Osteocyte (in vitro differentiated cells): ENCODE data around the gene SLC13A3. TPM values are rescaled to one million over a fixed set of nuclear protein-coding genes. Genes with fewer than 3 reads are reported as not detected.

Experiments used
- DNase-seq: peaks from one replicate; pipeline ENCODE4 v3.0.0; 2021; ENCODE audit warnings: mixed read lengths; ENCODE audit not compliant: unreplicated experiment; ENCODE audit errors: extremely low spot score
- H3K27ac Mint-ChIP-seq: one replicate; pipeline ENCODE4 v1.8.0; 2021; ENCODE audit warnings: mild to moderate bottlenecking, mixed read lengths; ENCODE audit not compliant: unreplicated experiment
- H3K27me3 Mint-ChIP-seq: one replicate; pipeline ENCODE4 v1.8.0; 2021; ENCODE audit warnings: mixed read lengths; ENCODE audit not compliant: unreplicated experiment
- H3K36me3 Mint-ChIP-seq: one replicate; pipeline ENCODE4 v1.8.0; 2021; ENCODE audit warnings: mixed read lengths; ENCODE audit not compliant: unreplicated experiment
- H3K4me1 Mint-ChIP-seq: one replicate; pipeline ENCODE4 v1.8.0; 2021; ENCODE audit warnings: mixed read lengths; ENCODE audit not compliant: unreplicated experiment
- H3K4me3 Mint-ChIP-seq: one replicate; pipeline ENCODE4 v1.8.0; 2021; ENCODE audit warnings: mild to moderate bottlenecking, moderate library complexity, mixed read lengths; ENCODE audit not compliant: unreplicated experiment
- H3K9me3 Mint-ChIP-seq: one replicate; pipeline ENCODE4 v1.8.0; 2021; ENCODE audit warnings: mixed read lengths; ENCODE audit not compliant: unreplicated experiment
- total RNA-seq: library from RNA; stranded (reverse); gene quantifications from 2 replicates; pipeline ENCODE4 v1.2.1, GENCODE V29; 2021
- TF ChIP-seq, protein P1 (sequence below): fragments of 200-600 bp; sonication (generic); IDR thresholded peaks from 2 replicates; pipeline ENCODE4 v1.5.0; 2021; ENCODE audit warnings: antibody characterized with exemption, mild to moderate bottlenecking, moderate library complexity

SLC13A3 gene
- total RNA-seq, 1 donor from 2014 or later: 1.8 TPM

- H3K27ac Mint-ChIP-seq: peak overlapping the region; percentile 55
- H3K9me3 Mint-ChIP-seq: no peaks in the 10 kb centered on the region
- DNase-seq: peak; percentile 82
- TF ChIP-seq, protein P1, sequence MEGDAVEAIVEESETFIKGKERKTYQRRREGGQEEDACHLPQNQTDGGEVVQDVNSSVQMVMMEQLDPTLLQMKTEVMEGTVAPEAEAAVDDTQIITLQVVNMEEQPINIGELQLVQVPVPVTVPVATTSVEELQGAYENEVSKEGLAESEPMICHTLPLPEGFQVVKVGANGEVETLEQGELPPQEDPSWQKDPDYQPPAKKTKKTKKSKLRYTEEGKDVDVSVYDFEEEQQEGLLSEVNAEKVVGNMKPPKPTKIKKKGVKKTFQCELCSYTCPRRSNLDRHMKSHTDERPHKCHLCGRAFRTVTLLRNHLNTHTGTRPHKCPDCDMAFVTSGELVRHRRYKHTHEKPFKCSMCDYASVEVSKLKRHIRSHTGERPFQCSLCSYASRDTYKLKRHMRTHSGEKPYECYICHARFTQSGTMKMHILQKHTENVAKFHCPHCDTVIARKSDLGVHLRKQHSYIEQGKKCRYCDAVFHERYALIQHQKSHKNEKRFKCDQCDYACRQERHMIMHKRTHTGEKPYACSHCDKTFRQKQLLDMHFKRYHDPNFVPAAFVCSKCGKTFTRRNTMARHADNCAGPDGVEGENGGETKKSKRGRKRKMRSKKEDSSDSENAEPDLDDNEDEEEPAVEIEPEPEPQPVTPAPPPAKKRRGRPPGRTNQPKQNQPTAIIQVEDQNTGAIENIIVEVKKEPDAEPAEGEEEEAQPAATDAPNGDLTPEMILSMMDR: no peak
- H3K4me1 Mint-ChIP-seq: peaks cover 38% of the 10 kb centered on the region
- H3K36me3 Mint-ChIP-seq: peaks cover 12% of the 10 kb centered on the region
- H3K27me3 Mint-ChIP-seq: no peaks in the 10 kb centered on the region
- peak overlapping the region; percentile 65 for H3K4me3 Mint-ChIP-seq
Measured at GRCh38 chr20:46683939-46684750, 32.9 kb upstream of the SLC13A3 start.

DNA sequence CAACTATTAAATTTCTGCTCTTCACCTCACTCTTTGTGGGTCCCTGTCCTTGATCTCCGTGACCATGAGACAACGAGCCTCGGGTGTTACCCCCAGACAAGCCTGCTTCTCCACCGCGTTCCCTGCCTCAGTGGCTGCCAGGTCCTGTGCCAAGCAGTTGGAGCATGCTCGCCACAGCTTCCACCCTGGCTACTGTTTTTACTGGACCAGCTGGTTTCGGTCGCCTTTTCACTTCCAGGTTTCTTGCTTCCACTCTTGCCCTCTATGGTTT, 32.3 kb upstream of the SLC13A3 start:
- peaks cover 12% of the 10 kb centered on the region for H3K36me3 Mint-ChIP-seq
- H3K27ac Mint-ChIP-seq: peak overlapping the region; percentile 58
- TF ChIP-seq, protein P1: no peak
- DNase-seq: no peak
- no peaks in the 10 kb centered on the region for H3K9me3 Mint-ChIP-seq
- H3K27me3 Mint-ChIP-seq: no peaks in the 10 kb centered on the region
- H3K4me3 Mint-ChIP-seq: peak overlapping the region; percentile 65
- peaks cover 38% of the 10 kb centered on the region for H3K4me1 Mint-ChIP-seq

DNA sequence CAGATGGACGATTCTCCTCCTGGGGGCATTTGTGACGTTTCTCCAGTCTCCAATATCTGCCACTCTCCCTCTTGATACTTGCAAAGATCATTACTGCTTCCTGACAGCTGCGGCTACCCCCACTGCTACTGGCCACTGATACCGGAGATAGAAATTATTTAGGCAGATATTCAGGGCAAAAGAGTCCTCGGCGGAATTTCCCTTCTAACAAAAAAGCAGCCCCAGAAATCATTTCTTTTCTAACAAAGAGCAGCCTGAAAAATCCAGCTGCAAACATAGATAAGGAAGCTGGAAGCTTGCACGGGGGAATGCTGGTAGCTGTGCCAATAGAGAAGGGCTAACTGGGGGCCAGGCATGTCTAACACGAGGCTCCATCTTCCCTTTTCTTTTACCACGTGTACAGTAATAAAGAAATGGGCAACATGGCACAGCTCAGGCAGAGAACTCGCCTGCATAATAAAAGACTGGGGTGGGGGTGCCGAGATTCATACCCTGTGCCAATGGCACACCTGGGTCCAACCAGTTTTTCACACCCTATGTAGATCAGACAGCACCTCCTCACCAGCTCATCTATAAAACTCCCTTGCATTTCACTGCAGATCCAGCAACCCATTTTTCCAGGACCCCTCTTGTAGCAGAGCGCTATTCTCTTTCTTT, 31.9 kb upstream of the SLC13A3 start:
- H3K9me3 Mint-ChIP-seq: no peaks in the 10 kb centered on the region
- peak overlapping the region; percentile 65 for H3K4me3 Mint-ChIP-seq
- peaks cover 34% of the 10 kb centered on the region for H3K4me1 Mint-ChIP-seq
- peak overlapping the region; percentile 58 for H3K27ac Mint-ChIP-seq
- peaks cover 12% of the 10 kb centered on the region for H3K36me3 Mint-ChIP-seq
- DNase-seq: peak; percentile 60
- no peaks in the 10 kb centered on the region for H3K27me3 Mint-ChIP-seq
- TF ChIP-seq, protein P1: no peak

DNA sequence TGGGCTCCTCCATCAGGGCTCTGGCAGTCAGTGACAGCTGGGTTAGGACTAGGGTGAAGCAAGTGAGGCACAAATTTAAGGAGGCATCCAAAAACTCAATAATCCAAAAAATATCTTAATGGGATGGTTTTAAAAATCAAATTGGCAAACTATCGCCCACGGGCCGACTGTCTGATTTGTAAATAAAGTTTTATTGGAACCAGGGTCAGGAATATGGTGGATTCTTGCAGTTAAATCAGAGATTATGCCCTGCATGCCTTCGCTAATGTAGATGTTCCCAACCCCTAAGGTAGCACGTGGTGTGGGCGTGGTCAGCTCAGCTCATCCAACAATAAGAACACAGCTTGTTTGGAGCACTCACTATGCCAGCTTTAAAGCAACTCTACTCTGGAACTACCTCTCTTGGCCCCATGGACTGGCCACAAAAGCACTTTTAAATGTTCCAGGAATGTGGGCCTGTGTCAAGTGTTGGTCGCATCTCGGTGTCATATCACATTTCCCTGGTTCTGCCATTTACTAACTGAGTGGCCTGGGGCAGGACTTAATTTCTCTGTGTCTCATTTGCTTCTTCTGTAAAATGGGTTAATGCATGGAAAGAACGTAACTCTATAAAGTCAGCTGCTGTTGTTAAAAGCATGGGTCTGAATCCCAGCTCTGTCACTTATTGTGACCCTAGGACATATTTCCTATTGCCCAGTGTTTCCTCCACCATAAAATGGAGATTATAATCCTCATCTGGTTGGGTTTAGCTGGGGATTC, 31.0 kb upstream of the SLC13A3 start:
- TF ChIP-seq, protein P1: no peak
- H3K36me3 Mint-ChIP-seq: peaks cover 12% of the 10 kb centered on the region
- DNase-seq: peak; percentile 25
- H3K4me3 Mint-ChIP-seq: no peak overlapping the region
- H3K27me3 Mint-ChIP-seq: no peaks in the 10 kb centered on the region
- H3K27ac Mint-ChIP-seq: no peak overlapping the region
- H3K4me1 Mint-ChIP-seq: peaks cover 25% of the 10 kb centered on the region
- no peaks in the 10 kb centered on the region for H3K9me3 Mint-ChIP-seq
